HG02759 (cell line): ENCODE measurements around the gene CPED1.
"Not testable (repeated sequence)": the region's sequence is repeated elsewhere in the genome, so short reads cannot be mapped to it uniquely, and the experiment has no call there.

ENCODE experiments used
- ATAC-seq: cut with Tn5 transposase; IDR thresholded peaks from one replicate; pipeline ENCODE4 v1.9.1; 2021; ENCODE audit warnings: mild to moderate bottlenecking, moderate library complexity; ENCODE audit not compliant: unreplicated experiment

The CPED1 gene

GRCh38 chr7:120996333-120996987 lies 7.9 kb downstream of the CPED1 start:
- no peak for ATAC-seq

GRCh38 chr7:120996988-120997345 lies 8.5 kb downstream of the CPED1 start:
- ATAC-seq: no peak

- ATAC-seq: no peak
Measured at GRCh38 chr7:120997882-120998474, 9.5 kb downstream of the CPED1 start.

- no peak for ATAC-seq
Measured at GRCh38 chr7:120998520-120998919, 10.0 kb downstream of the CPED1 start.

GRCh38 chr7:120998996-120999565 lies 10.6 kb downstream of the CPED1 start:
- no peak for ATAC-seq

- no peak for ATAC-seq
Measured at GRCh38 chr7:121000081-121000983, 11.8 kb downstream of the CPED1 start.

- ATAC-seq: no peak
Measured at GRCh38 chr7:121001234-121001906, 12.9 kb downstream of the CPED1 start.

GRCh38 chr7:121002048-121002756 lies 13.7 kb downstream of the CPED1 start:
- no peak for ATAC-seq

- ATAC-seq: no peak
Measured at GRCh38 chr7:121002757-121003200, 14.3 kb downstream of the CPED1 start.

- no peak for ATAC-seq
Measured at GRCh38 chr7:121003986-121004685, 15.6 kb downstream of the CPED1 start.

- not testable (repeated sequence) for ATAC-seq
Measured at GRCh38 chr7:121005058-121005457, 16.5 kb downstream of the CPED1 start.

- ATAC-seq: no peak
Measured at GRCh38 chr7:121005996-121006584, 17.6 kb downstream of the CPED1 start.

GRCh38 chr7:121006711-121007315 lies 18.3 kb downstream of the CPED1 start:
- ATAC-seq: no peak

- ATAC-seq: no peak
Measured at GRCh38 chr7:121008816-121009215, 20.3 kb downstream of the CPED1 start.

- no peak for ATAC-seq
Measured at GRCh38 chr7:121011401-121011800, 22.9 kb downstream of the CPED1 start.

GRCh38 chr7:121012170-121012874 lies 23.8 kb downstream of the CPED1 start:
- ATAC-seq: no peak

GRCh38 chr7:121012919-121013318 lies 24.4 kb downstream of the CPED1 start:
- no peak for ATAC-seq

- no peak for ATAC-seq
Measured at GRCh38 chr7:121015560-121015959, 27.0 kb downstream of the CPED1 start.
